GM23338 (cell line): ENCODE results near the gene CACNB2. TPM values are rescaled to one million over a fixed set of nuclear protein-coding genes. Genes with fewer than 3 reads are reported as not detected.

Experiments
- ATAC-seq: fragments of 200-7000 bp; cut with Tn5 transposase; 3 replicates; pipeline ENCODE4 v1.9.1; 2020
- DNase-seq: peaks from one replicate; pipeline ENCODE4 v3.0.0-alpha.2; 2015; ENCODE audit warnings: low spot score
- H2AFZ ChIP-seq: fragments of 200-600 bp; sonication (generic); 2 replicates; pipeline ENCODE4 v1.8.0; 2016; ENCODE audit warnings: antibody characterized with exemption, mild to moderate bottlenecking, moderate library complexity
- H3F3A ChIP-seq: fragments of 200-600 bp; sonication (generic); replicated peaks from 2 replicates; pipeline ENCODE4 v1.8.0; 2017; ENCODE audit warnings: antibody characterized with exemption, mixed run types, low read depth
- H3K27ac ChIP-seq: fragments of 200-600 bp; sonication (generic); 2 replicates; pipeline ENCODE4 v1.6.1; 2016; ENCODE audit warnings: low read depth
- H3K27me3 ChIP-seq: fragments of 200-600 bp; sonication (generic); 2 replicates; pipeline ENCODE4 v1.8.0; 2016; ENCODE audit warnings: mild to moderate bottlenecking, mixed run types, moderate library complexity; ENCODE audit not compliant: insufficient read depth
- H3K36me3 ChIP-seq: fragments of 200-600 bp; sonication (generic); 2 replicates; pipeline ENCODE4 v1.8.0; 2016; ENCODE audit warnings: mild to moderate bottlenecking; ENCODE audit not compliant: insufficient read depth
- H3K4me1 ChIP-seq: fragments of 200-600 bp; sonication (generic); 2 replicates; pipeline ENCODE4 v1.8.0; 2016; ENCODE audit warnings: mild to moderate bottlenecking, moderate library complexity; ENCODE audit not compliant: insufficient read depth
- H3K4me2 ChIP-seq: fragments of 200-600 bp; sonication (generic); 2 replicates; pipeline ENCODE4 v1.7.1; 2017; ENCODE audit warnings: mixed run types
- H3K4me3 ChIP-seq: fragments of 200-600 bp; sonication (generic); 2 replicates; pipeline ENCODE4 v1.6.1; 2016; ENCODE audit warnings: mixed run types
- H3K79me2 ChIP-seq: fragments of 200-600 bp; sonication (generic); replicated peaks from 2 replicates; pipeline ENCODE4 v1.8.0; 2017; ENCODE audit warnings: mild to moderate bottlenecking; ENCODE audit not compliant: insufficient read depth
- H3K9me2 ChIP-seq: fragments of 200-600 bp; sonication (generic); 2 replicates; pipeline ENCODE4 v1.8.0; 2017; ENCODE audit not compliant: insufficient read depth
- H4K20me1 ChIP-seq: fragments of 200-600 bp; sonication (generic); replicated peaks from 2 replicates; pipeline ENCODE4 v1.8.0; 2017; ENCODE audit warnings: mild to moderate bottlenecking; ENCODE audit not compliant: insufficient read depth
- H3K27ac Mint-ChIP-seq: 2 replicates; pipeline ENCODE4 v1.8.0; 2020; ENCODE audit warnings: inconsistent platforms, mild to moderate bottlenecking, moderate library complexity, mixed read lengths
- H3K27me3 Mint-ChIP-seq: 3 replicates; pipeline ENCODE4 v1.8.0; 2022; ENCODE audit warnings: low read depth, mild to moderate bottlenecking, moderate library complexity, mixed read lengths, inconsistent platforms; ENCODE audit not compliant: insufficient read depth, poor library complexity
- H3K36me3 Mint-ChIP-seq: 3 replicates; pipeline ENCODE4 v1.8.0; 2021; ENCODE audit warnings: low read depth, mild to moderate bottlenecking, inconsistent platforms, moderate library complexity, mixed read lengths
- H3K4me1 Mint-ChIP-seq: 3 replicates; pipeline ENCODE4 v1.8.0; 2020; ENCODE audit warnings: mild to moderate bottlenecking, inconsistent platforms, mixed read lengths
- H3K4me3 Mint-ChIP-seq: 3 replicates; pipeline ENCODE4 v1.8.0; 2021; ENCODE audit warnings: moderate library complexity, mild to moderate bottlenecking, inconsistent platforms, mixed read lengths
- H3K9me3 Mint-ChIP-seq: 3 replicates; pipeline ENCODE4 v1.8.0; 2020; ENCODE audit warnings: moderate library complexity, mild to moderate bottlenecking, inconsistent platforms, mixed read lengths
- CREB1 ChIP-seq: fragments of 250-450 bp; sonication (Bioruptor Pico); IDR thresholded peaks from 2 replicates; pipeline ENCODE4 v1.5.0; 2020; ENCODE audit warnings: low read depth, mild to moderate bottlenecking, moderate library complexity
- EZH2phosphoT487 ChIP-seq: fragments of 200-600 bp; sonication (generic); IDR thresholded peaks from one replicate; pipeline ENCODE4 v1.8.1; 2018; ENCODE audit warnings: antibody characterized with exemption; ENCODE audit not compliant: unreplicated experiment
- JUNB ChIP-seq: IDR thresholded peaks from one replicate; pipeline ENCODE4 v1.6.1; 2016; ENCODE audit warnings: antibody characterized with exemption; ENCODE audit not compliant: unreplicated experiment
- REST ChIP-seq: IDR thresholded peaks from one replicate; pipeline ENCODE4 v1.6.1; 2018; ENCODE audit warnings: antibody characterized with exemption; ENCODE audit not compliant: unreplicated experiment
- STAT1 ChIP-seq: IDR thresholded peaks from one replicate; pipeline ENCODE4 v1.6.1; 2016; ENCODE audit warnings: antibody characterized with exemption; ENCODE audit not compliant: unreplicated experiment
- ZNF331 ChIP-seq: fragments of 250-450 bp; sonication (Bioruptor Pico); IDR thresholded peaks from 2 replicates; pipeline ENCODE4 v1.5.0; 2020; ENCODE audit warnings: low read depth, mild to moderate bottlenecking, moderate library complexity
- polyA plus RNA-seq: library from polyadenylated mRNA; unstranded; fragments of >200 nt; fragmentation: Nextera tagmentation; extraction: Ambion mirVana; gene quantifications from 2 replicates; pipeline ENCODE4 v1.2.1, GENCODE V29; 2016
- total RNA-seq: library from RNA; depleted of rRNA; stranded (reverse); fragments of >200 nt; shearing (Covaris generic); gene quantifications from 2 replicates; pipeline ENCODE4 v1.2.3, GENCODE V29; 2014
- TF ChIP-seq, protein P1 (sequence below): fragments of 250-450 bp; sonication (Bioruptor Pico); IDR thresholded peaks from 2 replicates; pipeline ENCODE4 v1.5.0; 2020; ENCODE audit warnings: mild to moderate bottlenecking, moderate library complexity

Gene CACNB2
- total and polyA plus RNA-seq, 2 experiments from 2014 or later: 5.0 to 5.9 TPM

DNA sequence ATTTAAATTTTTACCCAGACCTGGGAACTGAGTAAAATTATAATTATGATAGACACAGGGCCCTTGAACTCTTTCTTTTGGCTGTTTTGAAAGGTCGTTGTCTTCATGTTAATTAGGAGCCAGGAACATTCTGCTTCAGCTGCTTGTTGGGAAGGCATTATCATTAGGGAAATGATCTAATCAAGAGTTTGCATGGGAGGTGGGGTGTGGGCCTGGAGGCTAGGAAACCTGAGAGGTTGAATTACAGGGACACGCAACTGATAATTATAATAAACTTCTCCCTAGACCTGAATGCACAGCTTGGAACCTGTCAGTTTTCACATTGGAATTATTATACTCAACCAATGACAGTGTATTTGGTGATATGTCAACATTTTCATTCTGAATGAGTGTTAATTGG, 237.7 kb downstream of the CACNB2 start:
- Mint-ChIP-seq H3K36me3 (peaks cover 8% of the 10 kb centered on the region; the same call in 2 of the 3 replicates), H3K4me3 (no peak overlapping the region), H3K27me3 (peaks cover 8% of the 10 kb centered on the region), H3K4me1 (no peaks in the 10 kb centered on the region), H3K9me3 (peaks cover 12% of the 10 kb centered on the region; the same call in 2 of the 3 replicates), H3K27ac (no peak overlapping the region)
- no peak overlapping the region for H2AFZ ChIP-seq
- ATAC-seq (no peak), DNase-seq (no peak)
- no peak overlapping the region for H3K27ac ChIP-seq
- no peaks in the 10 kb centered on the region for H3K27me3 ChIP-seq
- no peaks in the 10 kb centered on the region for H3K79me2 ChIP-seq
- TF ChIP-seq EZH2phosphoT487 (no peak), CREB1 (CRISPR knock-in tag) (no peak), REST (no peak), STAT1 (no peak), ZNF331 (CRISPR knock-in tag) (no peak), JUNB (no peak)
- TF ChIP-seq, protein P1, sequence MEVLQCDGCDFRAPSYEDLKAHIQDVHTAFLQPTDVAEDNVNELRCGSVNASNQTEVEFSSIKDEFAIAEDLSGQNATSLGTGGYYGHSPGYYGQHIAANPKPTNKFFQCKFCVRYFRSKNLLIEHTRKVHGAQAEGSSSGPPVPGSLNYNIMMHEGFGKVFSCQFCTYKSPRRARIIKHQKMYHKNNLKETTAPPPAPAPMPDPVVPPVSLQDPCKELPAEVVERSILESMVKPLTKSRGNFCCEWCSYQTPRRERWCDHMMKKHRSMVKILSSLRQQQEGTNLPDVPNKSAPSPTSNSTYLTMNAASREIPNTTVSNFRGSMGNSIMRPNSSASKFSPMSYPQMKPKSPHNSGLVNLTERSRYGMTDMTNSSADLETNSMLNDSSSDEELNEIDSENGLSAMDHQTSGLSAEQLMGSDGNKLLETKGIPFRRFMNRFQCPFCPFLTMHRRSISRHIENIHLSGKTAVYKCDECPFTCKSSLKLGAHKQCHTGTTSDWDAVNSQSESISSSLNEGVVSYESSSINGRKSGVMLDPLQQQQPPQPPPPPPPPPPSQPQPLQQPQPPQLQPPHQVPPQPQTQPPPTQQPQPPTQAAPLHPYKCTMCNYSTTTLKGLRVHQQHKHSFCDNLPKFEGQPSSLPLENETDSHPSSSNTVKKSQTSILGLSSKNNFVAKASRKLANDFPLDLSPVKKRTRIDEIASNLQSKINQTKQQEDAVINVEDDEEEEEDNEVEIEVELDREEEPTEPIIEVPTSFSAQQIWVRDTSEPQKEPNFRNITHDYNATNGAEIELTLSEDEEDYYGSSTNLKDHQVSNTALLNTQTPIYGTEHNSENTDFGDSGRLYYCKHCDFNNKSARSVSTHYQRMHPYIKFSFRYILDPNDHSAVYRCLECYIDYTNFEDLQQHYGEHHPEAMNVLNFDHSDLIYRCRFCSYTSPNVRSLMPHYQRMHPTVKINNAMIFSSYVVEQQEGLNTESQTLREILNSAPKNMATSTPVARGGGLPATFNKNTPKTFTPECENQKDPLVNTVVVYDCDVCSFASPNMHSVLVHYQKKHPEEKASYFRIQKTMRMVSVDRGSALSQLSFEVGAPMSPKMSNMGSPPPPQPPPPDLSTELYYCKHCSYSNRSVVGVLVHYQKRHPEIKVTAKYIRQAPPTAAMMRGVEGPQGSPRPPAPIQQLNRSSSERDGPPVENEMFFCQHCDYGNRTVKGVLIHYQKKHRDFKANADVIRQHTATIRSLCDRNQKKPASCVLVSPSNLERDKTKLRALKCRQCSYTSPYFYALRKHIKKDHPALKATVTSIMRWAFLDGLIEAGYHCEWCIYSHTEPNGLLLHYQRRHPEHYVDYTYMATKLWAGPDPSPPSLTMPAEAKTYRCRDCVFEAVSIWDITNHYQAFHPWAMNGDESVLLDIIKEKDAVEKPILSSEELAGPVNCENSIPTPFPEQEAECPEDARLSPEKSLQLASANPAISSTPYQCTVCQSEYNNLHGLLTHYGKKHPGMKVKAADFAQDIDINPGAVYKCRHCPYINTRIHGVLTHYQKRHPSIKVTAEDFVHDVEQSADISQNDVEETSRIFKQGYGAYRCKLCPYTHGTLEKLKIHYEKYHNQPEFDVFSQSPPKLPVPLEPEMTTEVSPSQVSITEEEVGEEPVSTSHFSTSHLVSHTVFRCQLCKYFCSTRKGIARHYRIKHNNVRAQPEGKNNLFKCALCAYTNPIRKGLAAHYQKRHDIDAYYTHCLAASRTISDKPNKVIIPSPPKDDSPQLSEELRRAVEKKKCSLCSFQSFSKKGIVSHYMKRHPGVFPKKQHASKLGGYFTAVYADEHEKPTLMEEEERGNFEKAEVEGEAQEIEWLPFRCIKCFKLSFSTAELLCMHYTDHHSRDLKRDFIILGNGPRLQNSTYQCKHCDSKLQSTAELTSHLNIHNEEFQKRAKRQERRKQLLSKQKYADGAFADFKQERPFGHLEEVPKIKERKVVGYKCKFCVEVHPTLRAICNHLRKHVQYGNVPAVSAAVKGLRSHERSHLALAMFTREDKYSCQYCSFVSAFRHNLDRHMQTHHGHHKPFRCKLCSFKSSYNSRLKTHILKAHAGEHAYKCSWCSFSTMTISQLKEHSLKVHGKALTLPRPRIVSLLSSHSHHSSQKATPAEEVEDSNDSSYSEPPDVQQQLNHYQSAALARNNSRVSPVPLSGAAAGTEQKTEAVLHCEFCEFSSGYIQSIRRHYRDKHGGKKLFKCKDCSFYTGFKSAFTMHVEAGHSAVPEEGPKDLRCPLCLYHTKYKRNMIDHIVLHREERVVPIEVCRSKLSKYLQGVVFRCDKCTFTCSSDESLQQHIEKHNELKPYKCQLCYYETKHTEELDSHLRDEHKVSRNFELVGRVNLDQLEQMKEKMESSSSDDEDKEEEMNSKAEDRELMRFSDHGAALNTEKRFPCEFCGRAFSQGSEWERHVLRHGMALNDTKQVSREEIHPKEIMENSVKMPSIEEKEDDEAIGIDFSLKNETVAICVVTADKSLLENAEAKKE: no peak
- no peaks in the 10 kb centered on the region; the same call in 1 of the 2 replicates for H3K9me2 ChIP-seq
- no peak overlapping the region for H3K4me3 ChIP-seq
- no peaks in the 10 kb centered on the region for H3K4me1 ChIP-seq
- H3K4me2 ChIP-seq: no peak overlapping the region
- H4K20me1 ChIP-seq: no peaks in the 10 kb centered on the region
- no peaks in the 10 kb centered on the region for H3F3A ChIP-seq
- 0 out of 2 replicates have a peak, but pooled peaks cover 5% of the 10 kb centered on the region for H3K36me3 ChIP-seq
